NCI-H2171 treated with DMSO at 0.1 percent for 48 hours (cell line): ENCODE results near the gene PID1.

Experiments used
- DNase-seq: peaks from one replicate; lab custom pipeline; 2025; lab: John Stamatoyannopoulos, UW

Gene PID1

GRCh38 chr2:229261076-229261475 lies 10.0 kb downstream of the PID1 start:
- no peak for DNase-seq

- no peak for DNase-seq
Observed at GRCh38 chr2:229257985-229258384, 13.1 kb downstream of the PID1 start.

GRCh38 chr2:229256376-229256775 lies 14.7 kb downstream of the PID1 start:
- DNase-seq = no peak

GRCh38 chr2:229254206-229254605 lies 16.9 kb downstream of the PID1 start:
- no peak for DNase-seq

- no peak for DNase-seq
Observed at GRCh38 chr2:229252996-229253395, 18.1 kb downstream of the PID1 start.

- DNase-seq = no peak
Observed at GRCh38 chr2:229252280-229252679, 18.8 kb downstream of the PID1 start.

- no peak for DNase-seq
Observed at GRCh38 chr2:229249536-229249935, 21.6 kb downstream of the PID1 start.

- DNase-seq = no peak
Observed at GRCh38 chr2:229246334-229246733, 24.8 kb downstream of the PID1 start.

- DNase-seq = no peak
Observed at GRCh38 chr2:229244975-229245374, 26.1 kb downstream of the PID1 start.

- no peak for DNase-seq
Observed at GRCh38 chr2:229243890-229244560, 27.1 kb downstream of the PID1 start.

GRCh38 chr2:229240984-229241491 lies 30.0 kb downstream of the PID1 start:
- DNase-seq = no peak

- DNase-seq = no peak
Observed at GRCh38 chr2:229239021-229239420, 32.1 kb downstream of the PID1 start.

GRCh38 chr2:229237270-229237669 lies 33.8 kb downstream of the PID1 start:
- DNase-seq = no peak

- DNase-seq = no peak
Observed at GRCh38 chr2:229235131-229235914, 35.8 kb downstream of the PID1 start.

- DNase-seq = no peak
Observed at GRCh38 chr2:229231885-229232284, 39.2 kb downstream of the PID1 start.

- DNase-seq = no peak
Observed at GRCh38 chr2:229231328-229231868, 39.7 kb downstream of the PID1 start.

- DNase-seq = no peak
Observed at GRCh38 chr2:229230911-229231310, 40.2 kb downstream of the PID1 start.

- no peak for DNase-seq
Observed at GRCh38 chr2:229230256-229230655, 40.8 kb downstream of the PID1 start.

GRCh38 chr2:229226382-229226781 lies 44.7 kb downstream of the PID1 start:
- DNase-seq = no peak

- no peak for DNase-seq
Observed at GRCh38 chr2:229223107-229223506, 48.0 kb downstream of the PID1 start.

GRCh38 chr2:229221641-229222040 lies 49.4 kb downstream of the PID1 start:
- DNase-seq = no peak

GRCh38 chr2:229220254-229220653 lies 50.8 kb downstream of the PID1 start:
- DNase-seq = no peak

GRCh38 chr2:229218329-229218921 lies 52.7 kb downstream of the PID1 start:
- DNase-seq = no peak
